Activated CD4-positive, alpha-beta T cell treated with anti-CD3 and anti-CD28 coated beads for 36 hours (primary cell): Measurements from ENCODE around the gene PLXNA4. TPM values are rescaled to one million over a fixed set of nuclear protein-coding genes. Genes with fewer than 3 reads are reported as not detected.

Experiments used
- ATAC-seq: fragments of 200-7000 bp; cut with Tn5 transposase; one replicate; pipeline ENCODE4 v1.10.0; 2021; ENCODE audit warnings: mild to moderate bottlenecking, moderate library complexity
- CTCF ChIA-PET: fragments of 350-600 bp; sonication (Branson Sonifier 250); formaldehyde crosslinking; loops from one replicate; lab custom pipeline; 2021; ENCODE audit warnings: antibody characterized with exemption; lab: Charles Lee
- POLR2A ChIA-PET: fragments of 350-600 bp; sonication (Branson Sonifier 250); formaldehyde crosslinking; loops from one replicate; lab custom pipeline; 2021; ENCODE audit warnings: antibody characterized with exemption, inconsistent platforms; lab: Charles Lee
- DNase-seq: peaks from one replicate; pipeline ENCODE4 v3.0.0-alpha.2; 2020
- H3K27ac Mint-ChIP-seq: one replicate; pipeline ENCODE4 v1.8.0; 2021; ENCODE audit warnings: mixed read lengths
- H3K27me3 Mint-ChIP-seq: one replicate; pipeline ENCODE4 v1.8.0; 2021; ENCODE audit warnings: mixed read lengths
- H3K36me3 Mint-ChIP-seq: one replicate; pipeline ENCODE4 v1.8.0; 2021; ENCODE audit warnings: low read depth, mixed read lengths
- H3K4me1 Mint-ChIP-seq: one replicate; pipeline ENCODE4 v1.8.0; 2021; ENCODE audit warnings: mixed read lengths
- H3K4me3 Mint-ChIP-seq: one replicate; pipeline ENCODE4 v1.8.0; 2021; ENCODE audit warnings: mild to moderate bottlenecking, moderate library complexity, mixed read lengths
- H3K9me3 Mint-ChIP-seq: one replicate; pipeline ENCODE4 v1.8.0; 2021; ENCODE audit warnings: low read depth, mixed read lengths
- intact Hi-C, 2 experiments: fragments of 100-400 bp; cut with DNase I in 1 of 2; cut with micrococcal nuclease in 1 of 2; formaldehyde crosslinking; loops; one replicate each; pipeline versions ENCODE4 v1.14.2 to v1.15.1; 2022 to 2024; cut with DNase I, micrococcal nuclease
- total RNA-seq, 2 experiments: library from RNA; stranded (reverse); gene quantifications; one replicate each; pipeline ENCODE4 v1.2.3, GENCODE V29; 2021

The PLXNA4 gene
- under 1 TPM; 0.07 to 0.09 TPM for total RNA-seq

DNA sequence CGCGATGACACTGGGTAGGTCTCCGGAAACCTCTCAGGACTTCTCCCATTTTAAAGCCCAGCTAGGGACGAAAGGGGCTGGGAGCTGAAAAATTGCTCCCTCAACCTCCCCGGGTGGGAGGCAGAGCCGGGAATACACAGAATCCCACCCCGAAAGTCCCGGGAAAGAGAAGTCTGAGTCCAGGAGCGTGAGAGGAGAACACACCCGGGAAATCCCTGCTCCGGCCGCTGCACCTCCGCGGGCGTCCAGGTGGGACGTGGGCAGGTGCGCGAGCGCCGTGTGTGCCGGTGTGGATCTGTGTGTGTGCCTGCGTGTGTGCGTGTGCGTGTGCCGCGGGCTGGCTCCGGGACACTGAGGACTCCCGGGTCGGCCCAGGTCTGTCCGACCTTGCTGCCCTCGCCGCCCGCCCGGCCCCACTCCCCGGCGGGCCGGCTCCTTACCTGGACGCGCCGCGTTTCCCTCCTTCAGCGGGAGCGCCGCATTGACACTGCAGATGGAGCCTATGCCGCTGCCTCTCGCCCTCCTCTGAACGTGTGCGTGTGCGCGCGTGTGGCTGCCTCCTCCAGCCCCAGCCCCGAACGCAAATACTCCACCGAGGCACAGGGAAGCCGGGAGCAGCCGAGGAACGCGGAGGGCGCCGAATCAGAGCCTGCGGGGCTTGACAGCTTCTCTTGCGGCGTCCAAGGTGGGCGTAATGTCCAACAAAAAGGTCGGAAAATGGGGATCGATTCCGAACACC, at the start of gene PLXNA4:
TSS of gene PLXNA4 (minus strand) at position 489 of the 739 bp plus-strand sequence. CDS start 67,777 bp downstream, outside the sequence.
- Mint-ChIP-seq H3K27me3 (peaks cover 62% of the 10 kb centered on the region), H3K4me3 (no peak within 1 kb of the TSS), H3K27ac (no peak within 1 kb of the TSS), H3K9me3 (no peaks in the 10 kb centered on the region), H3K4me1 (peaks cover 13% of the 10 kb centered on the region), H3K36me3 (no peaks in the 10 kb centered on the region)
- ATAC-seq (no peak), DNase-seq (peak; percentile 31)
- ChIA-PET CTCF (interaction anchor here (1.2 kb wide), 1 partner anchor 13 kb away, joined by 3 read pairs; no protein-coding TSS in a partner anchor), POLR2A (no interaction called here)
- intact Hi-C loops: no loop called here

DNA sequence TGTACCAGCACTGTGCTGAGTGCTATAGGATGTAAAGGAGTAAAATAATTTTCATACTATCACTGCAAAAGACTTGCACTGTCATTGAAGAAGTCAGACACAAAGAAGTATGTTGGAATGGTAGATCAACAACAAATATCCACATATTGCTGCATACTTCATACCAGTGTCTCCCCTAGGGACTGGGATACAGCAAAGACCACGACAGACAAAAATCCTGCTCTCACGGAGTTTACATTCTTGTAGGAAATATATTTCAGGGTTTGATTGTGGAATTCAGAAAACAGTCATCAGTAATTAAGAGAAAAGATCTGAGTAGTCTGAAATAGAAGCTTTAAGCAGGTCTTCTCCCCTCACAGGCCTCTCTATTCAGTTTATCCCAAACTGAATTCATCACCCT, 49.4 kb upstream of the PLXNA4 start:
- POLR2A ChIA-PET: no interaction called here
- Mint-ChIP-seq H3K4me1 (no peaks in the 10 kb centered on the region), H3K9me3 (no peaks in the 10 kb centered on the region), H3K27ac (no peak overlapping the region), H3K36me3 (no peaks in the 10 kb centered on the region), H3K27me3 (no peaks in the 10 kb centered on the region), H3K4me3 (no peak overlapping the region)
- intact Hi-C loops: no loop called here
- ATAC-seq: no peak
- no peak for DNase-seq
- CTCF ChIA-PET: no interaction called here

GRCh38 chr7:132622081-132622480, 45.8 kb upstream of the PLXNA4 start:
- Mint-ChIP-seq H3K27me3 (no peaks in the 10 kb centered on the region), H3K27ac (no peak overlapping the region), H3K36me3 (no peaks in the 10 kb centered on the region), H3K4me3 (no peak overlapping the region), H3K9me3 (no peaks in the 10 kb centered on the region), H3K4me1 (no peaks in the 10 kb centered on the region)
- no peak for DNase-seq
- intact Hi-C loops: no loop called here
- ATAC-seq: no peak
- POLR2A ChIA-PET: no interaction called here
- CTCF ChIA-PET: no interaction called here

DNA sequence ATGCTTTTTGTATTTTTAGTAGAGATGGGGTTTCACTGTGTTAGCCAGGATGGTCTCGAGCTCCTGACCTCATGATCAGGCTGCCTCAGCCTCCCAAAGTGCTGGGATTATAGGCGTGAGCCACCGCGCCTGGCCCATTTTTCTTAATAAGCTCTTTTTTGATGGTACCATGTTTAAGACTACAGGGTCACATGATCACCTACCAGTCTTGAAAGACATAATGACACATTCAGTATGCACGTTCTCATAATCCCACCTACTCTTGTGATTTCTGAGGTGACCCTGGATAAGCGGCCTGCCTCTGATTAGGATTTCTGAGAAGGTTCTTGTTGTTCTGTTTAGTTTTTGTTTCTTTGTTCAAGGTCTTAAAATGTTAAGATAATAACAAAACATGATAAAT, 43.7 kb upstream of the PLXNA4 start:
- DNase-seq (no peak), ATAC-seq (no peak)
- Mint-ChIP-seq H3K27me3 (peaks cover 8% of the 10 kb centered on the region), H3K27ac (no peak overlapping the region), H3K4me1 (peaks cover under 1% of the 10 kb centered on the region), H3K36me3 (no peaks in the 10 kb centered on the region), H3K4me3 (no peak overlapping the region), H3K9me3 (no peaks in the 10 kb centered on the region)
- intact Hi-C loops: no loop called here
- POLR2A ChIA-PET: no interaction called here
- CTCF ChIA-PET: interaction anchor here (0.7 kb wide), 1 partner anchor 18 kb away, joined by 3 read pairs; no protein-coding TSS in a partner anchor

DNA sequence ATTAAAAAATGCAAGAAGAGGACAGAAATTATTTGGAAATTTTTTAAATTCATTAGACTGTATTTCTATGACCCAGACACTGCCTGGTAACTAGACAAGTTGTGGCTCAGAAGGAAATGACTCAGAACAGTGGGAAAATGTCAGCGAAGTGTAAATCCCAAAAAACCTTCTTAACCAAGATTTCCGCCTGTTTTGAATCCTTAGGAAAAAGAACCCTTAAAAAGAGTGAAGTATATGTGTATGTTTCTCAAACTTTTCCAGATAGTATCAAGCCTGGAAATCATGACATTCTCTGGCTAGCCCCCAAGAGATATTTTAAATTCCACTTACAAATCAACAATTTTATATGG, 42.7 kb upstream of the PLXNA4 start:
- H3K4me3 Mint-ChIP-seq: no peak overlapping the region
- peaks cover 9% of the 10 kb centered on the region for H3K4me1 Mint-ChIP-seq
- no peaks in the 10 kb centered on the region for H3K9me3 Mint-ChIP-seq
- no peaks in the 10 kb centered on the region for H3K36me3 Mint-ChIP-seq
- intact Hi-C loops: no loop called here
- H3K27me3 Mint-ChIP-seq: peaks cover 14% of the 10 kb centered on the region
- no peak overlapping the region for H3K27ac Mint-ChIP-seq
- POLR2A ChIA-PET: no interaction called here
- DNase-seq (no peak), ATAC-seq (no peak)
- CTCF ChIA-PET: no interaction called here

DNA sequence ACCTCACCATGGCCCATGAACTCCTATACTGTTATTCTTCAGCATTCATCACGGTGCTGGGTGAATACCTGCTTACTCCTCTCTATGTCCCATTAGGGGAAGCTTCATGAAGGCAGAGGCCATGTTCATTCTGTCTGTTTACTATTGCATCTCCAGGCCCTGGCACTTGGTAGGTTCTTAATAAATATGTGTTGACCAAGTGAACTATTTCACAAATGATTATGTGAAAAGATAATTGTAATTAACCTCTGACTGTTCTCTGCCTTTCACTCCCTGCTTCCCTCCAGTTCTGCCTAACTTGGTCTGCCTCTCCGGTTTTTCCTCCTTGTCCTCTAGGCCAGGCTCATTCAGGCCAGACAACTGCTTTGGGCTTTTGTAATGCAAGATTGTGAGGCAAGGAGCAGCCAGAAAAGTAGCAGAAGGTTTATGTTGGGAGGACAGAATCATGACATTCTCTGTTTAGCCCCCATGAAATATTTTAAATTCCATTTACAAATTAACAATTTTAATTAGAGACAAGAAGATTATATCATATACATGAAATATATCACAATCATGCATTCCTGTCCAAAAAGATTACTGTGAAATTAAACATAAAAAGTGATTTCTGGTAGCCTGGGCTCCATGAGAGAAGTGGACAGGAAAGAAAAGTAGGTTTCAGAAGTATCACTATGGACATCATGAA, 42.1 kb upstream of the PLXNA4 start:
- no peak overlapping the region for H3K27ac Mint-ChIP-seq
- H3K9me3 Mint-ChIP-seq: no peaks in the 10 kb centered on the region
- intact Hi-C loops: no loop called here
- H3K4me3 Mint-ChIP-seq: no peak overlapping the region
- DNase-seq: no peak
- H3K4me1 Mint-ChIP-seq: peaks cover 9% of the 10 kb centered on the region
- peaks cover 15% of the 10 kb centered on the region for H3K27me3 Mint-ChIP-seq
- ATAC-seq: no peak
- ChIA-PET POLR2A (no interaction called here), CTCF (interaction anchor here (0.5 to 1.4 kb wide), 2 partner anchors 15 to 298 kb away, joined by 3 to 4 read pairs; no protein-coding TSS in a partner anchor)
- H3K36me3 Mint-ChIP-seq: no peaks in the 10 kb centered on the region

- ATAC-seq: no peak
- DNase-seq: peak; percentile 5
- Mint-ChIP-seq H3K9me3 (no peaks in the 10 kb centered on the region), H3K27me3 (peaks cover 15% of the 10 kb centered on the region), H3K27ac (peak overlapping the region; percentile 42), H3K36me3 (no peaks in the 10 kb centered on the region), H3K4me1 (peaks cover 9% of the 10 kb centered on the region), H3K4me3 (no peak overlapping the region)
- ChIA-PET POLR2A (no interaction called here), CTCF (interaction anchor here (1.1 kb wide), 1 partner anchor 34 kb away, joined by 4 read pairs; no protein-coding TSS in a partner anchor)
- intact Hi-C loops: no loop called here
These were observed 38.4 kb upstream of the PLXNA4 start for GRCh38 chr7:132614428-132615318.

GRCh38 chr7:132613737-132614136, 37.5 kb upstream of the PLXNA4 start:
- H3K27ac Mint-ChIP-seq: no peak overlapping the region
- peaks cover 9% of the 10 kb centered on the region for H3K4me1 Mint-ChIP-seq
- intact Hi-C loops: no loop called here
- DNase-seq (no peak), ATAC-seq (no peak)
- POLR2A ChIA-PET: no interaction called here
- H3K4me3 Mint-ChIP-seq: no peak overlapping the region
- no peaks in the 10 kb centered on the region for H3K36me3 Mint-ChIP-seq
- peaks cover 15% of the 10 kb centered on the region for H3K27me3 Mint-ChIP-seq
- CTCF ChIA-PET: no interaction called here
- H3K9me3 Mint-ChIP-seq: no peaks in the 10 kb centered on the region

GRCh38 chr7:132610995-132611394, 34.7 kb upstream of the PLXNA4 start:
- ChIA-PET POLR2A (no interaction called here), CTCF (no interaction called here)
- Mint-ChIP-seq H3K4me1 (peaks cover 9% of the 10 kb centered on the region), H3K27me3 (peaks cover 14% of the 10 kb centered on the region), H3K4me3 (no peak overlapping the region), H3K9me3 (no peaks in the 10 kb centered on the region), H3K27ac (no peak overlapping the region), H3K36me3 (no peaks in the 10 kb centered on the region)
- DNase-seq: no peak
- no peak for ATAC-seq
- intact Hi-C loops: no loop called here

- POLR2A ChIA-PET: no interaction called here
- H3K4me3 Mint-ChIP-seq: no peak overlapping the region
- ATAC-seq (no peak), DNase-seq (no peak)
- H3K9me3 Mint-ChIP-seq: no peaks in the 10 kb centered on the region
- no peak overlapping the region for H3K27ac Mint-ChIP-seq
- intact Hi-C loops: no loop called here
- peaks cover 7% of the 10 kb centered on the region for H3K27me3 Mint-ChIP-seq
- H3K4me1 Mint-ChIP-seq: peaks cover 9% of the 10 kb centered on the region
- H3K36me3 Mint-ChIP-seq: no peaks in the 10 kb centered on the region
- CTCF ChIA-PET: interaction anchor here (1.0 kb wide), 1 partner anchor 30 kb away, joined by 4 read pairs; no protein-coding TSS in a partner anchor
These were observed 33.7 kb upstream of the PLXNA4 start for GRCh38 chr7:132609906-132610520.

DNA sequence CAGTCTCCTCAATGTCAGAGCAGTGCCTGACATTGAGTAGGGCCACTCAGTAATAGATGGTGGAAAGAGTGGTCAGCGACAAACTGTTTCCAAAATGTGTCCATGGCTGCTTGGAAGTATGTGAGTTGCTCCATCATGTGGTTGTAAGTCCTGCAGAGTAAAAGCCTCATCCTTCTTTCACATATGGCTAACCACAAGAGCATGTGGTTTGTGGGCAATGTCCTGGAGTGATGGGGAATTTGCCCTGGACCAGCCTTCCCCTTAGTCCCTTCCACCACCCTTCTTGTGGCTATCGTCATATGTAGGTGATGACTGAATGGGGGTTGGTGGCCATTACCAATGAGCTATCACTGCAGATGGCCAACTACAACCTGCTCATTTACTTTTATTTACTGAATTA, 33.0 kb upstream of the PLXNA4 start:
- no peaks in the 10 kb centered on the region for H3K36me3 Mint-ChIP-seq
- DNase-seq: no peak
- CTCF ChIA-PET: interaction anchor here (1.0 kb wide), 1 partner anchor 29 kb away, joined by 4 read pairs; no protein-coding TSS in a partner anchor
- POLR2A ChIA-PET: no interaction called here
- peaks cover 2% of the 10 kb centered on the region for H3K4me1 Mint-ChIP-seq
- intact Hi-C loops: no loop called here
- ATAC-seq: no peak
- H3K9me3 Mint-ChIP-seq: no peaks in the 10 kb centered on the region
- no peak overlapping the region for H3K27ac Mint-ChIP-seq
- peaks cover 3% of the 10 kb centered on the region for H3K27me3 Mint-ChIP-seq
- no peak overlapping the region for H3K4me3 Mint-ChIP-seq
